ENCODE measurements around the gene HAVCR1.
"Not testable (repeated sequence)": the region's sequence is repeated elsewhere in the genome, so short reads cannot be mapped to it uniquely, and the experiment has no call there.

Gene HAVCR1

DNA sequence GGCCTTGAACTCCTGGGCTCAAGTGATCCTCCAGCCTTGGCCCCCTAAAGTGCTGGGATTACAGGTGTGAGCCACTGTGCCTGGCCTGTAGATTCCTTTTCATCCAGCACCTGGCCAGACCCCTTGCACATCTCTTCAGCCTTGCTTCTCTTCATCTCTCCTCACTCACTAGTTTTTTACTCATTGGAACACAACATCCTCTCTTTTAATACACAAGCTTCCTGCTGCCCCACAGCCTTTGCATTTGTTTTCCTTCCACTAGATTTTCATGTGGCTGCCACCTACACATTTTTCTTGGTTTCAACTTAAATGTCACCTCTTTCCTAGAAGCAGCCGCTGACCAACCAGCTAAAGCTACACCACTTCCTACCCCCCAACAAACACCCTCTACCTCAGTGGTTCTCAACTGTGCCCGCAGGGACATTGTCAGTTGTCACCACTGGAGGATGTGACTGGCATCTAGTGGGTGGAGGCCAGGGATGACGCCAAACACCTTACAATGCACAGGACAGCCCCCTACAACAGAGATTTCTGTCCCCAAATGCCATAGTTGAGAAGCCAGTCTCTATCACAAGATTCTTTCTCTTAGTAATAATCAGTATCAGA, 33.7 kb downstream of the HAVCR1 start:
- in situ Hi-C loops (cut with MboI; ENCODE audit: low sequenced_read_pairs, unreplicated experiment), result no loop called here
- DNase-seq (ENCODE audit: low spot score), result no peak
- TF ChIP-seq, protein P1, sequence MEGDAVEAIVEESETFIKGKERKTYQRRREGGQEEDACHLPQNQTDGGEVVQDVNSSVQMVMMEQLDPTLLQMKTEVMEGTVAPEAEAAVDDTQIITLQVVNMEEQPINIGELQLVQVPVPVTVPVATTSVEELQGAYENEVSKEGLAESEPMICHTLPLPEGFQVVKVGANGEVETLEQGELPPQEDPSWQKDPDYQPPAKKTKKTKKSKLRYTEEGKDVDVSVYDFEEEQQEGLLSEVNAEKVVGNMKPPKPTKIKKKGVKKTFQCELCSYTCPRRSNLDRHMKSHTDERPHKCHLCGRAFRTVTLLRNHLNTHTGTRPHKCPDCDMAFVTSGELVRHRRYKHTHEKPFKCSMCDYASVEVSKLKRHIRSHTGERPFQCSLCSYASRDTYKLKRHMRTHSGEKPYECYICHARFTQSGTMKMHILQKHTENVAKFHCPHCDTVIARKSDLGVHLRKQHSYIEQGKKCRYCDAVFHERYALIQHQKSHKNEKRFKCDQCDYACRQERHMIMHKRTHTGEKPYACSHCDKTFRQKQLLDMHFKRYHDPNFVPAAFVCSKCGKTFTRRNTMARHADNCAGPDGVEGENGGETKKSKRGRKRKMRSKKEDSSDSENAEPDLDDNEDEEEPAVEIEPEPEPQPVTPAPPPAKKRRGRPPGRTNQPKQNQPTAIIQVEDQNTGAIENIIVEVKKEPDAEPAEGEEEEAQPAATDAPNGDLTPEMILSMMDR (IDR thresholded peaks at IDR 0.05; ENCODE audit: borderline replicate concordance, control extremely low read depth, extremely low read depth, insufficient read depth, missing control alignments), result no peak

- in situ Hi-C loops (cut with MboI; ENCODE audit: low sequenced_read_pairs, unreplicated experiment), result loop anchor here (25.0 kb wide), 1 partner anchor 1087 kb away; no protein-coding TSS in a partner anchor
- DNase-seq (ENCODE audit: low spot score), result no peak
- TF ChIP-seq, protein P1 (IDR thresholded peaks at IDR 0.05; ENCODE audit: borderline replicate concordance, control extremely low read depth, extremely low read depth, insufficient read depth, missing control alignments), result no peak
Observed at GRCh38 chr5:157024208-157024959, 34.5 kb downstream of the HAVCR1 start.

GRCh38 chr5:157022024-157022423, 36.9 kb downstream of the HAVCR1 start:
- DNase-seq (ENCODE audit: low spot score), result no peak
- TF ChIP-seq, protein P1 (IDR thresholded peaks at IDR 0.05; ENCODE audit: borderline replicate concordance, control extremely low read depth, extremely low read depth, insufficient read depth, missing control alignments), result no peak
- in situ Hi-C loops (cut with MboI; ENCODE audit: low sequenced_read_pairs, unreplicated experiment), result loop anchor here (25.0 kb wide), 1 partner anchor 1085 kb away; no protein-coding TSS in a partner anchor

DNA sequence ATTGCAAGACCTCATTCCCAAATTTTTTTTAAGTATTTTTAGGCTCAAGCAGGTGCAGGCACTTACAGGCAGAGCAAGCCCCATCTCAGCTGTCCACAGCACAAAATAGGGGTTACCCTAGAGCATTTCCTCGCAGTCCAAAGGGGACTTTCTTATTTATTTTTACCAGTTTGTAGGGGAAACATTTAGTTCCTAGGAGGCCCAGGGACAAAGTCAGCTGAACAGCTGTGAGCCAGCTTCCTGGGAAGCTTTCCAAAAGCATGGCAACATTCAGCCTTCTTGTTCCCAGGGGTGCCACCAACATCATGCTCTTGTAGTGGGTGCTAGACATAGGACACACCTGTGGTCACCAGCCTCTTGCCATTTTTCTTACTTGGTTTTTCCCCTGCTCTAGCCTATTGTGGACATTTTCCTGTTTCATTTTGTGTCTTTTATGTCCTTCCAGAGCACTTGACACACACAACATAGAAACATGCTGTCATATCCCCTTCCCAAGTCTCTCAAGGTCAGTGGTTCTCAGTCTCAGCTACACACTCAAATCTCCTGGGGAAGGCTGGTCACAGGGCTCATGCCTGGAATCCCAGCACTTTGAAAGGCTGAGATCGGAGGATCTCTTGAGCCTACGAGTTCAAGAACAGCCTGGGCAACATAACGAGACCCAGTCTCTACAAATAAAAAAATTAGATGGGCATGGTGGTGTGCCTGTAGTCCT, 38.2 kb downstream of the HAVCR1 start:
- DNase-seq (ENCODE audit: low spot score), result no peak
- TF ChIP-seq, protein P1 (IDR thresholded peaks at IDR 0.05; ENCODE audit: borderline replicate concordance, control extremely low read depth, extremely low read depth, insufficient read depth, missing control alignments), result no peak
- in situ Hi-C loops (cut with MboI; ENCODE audit: low sequenced_read_pairs, unreplicated experiment), result loop anchor here (25.0 kb wide), 1 partner anchor 1083 kb away; no protein-coding TSS in a partner anchor

- TF ChIP-seq, protein P1 (IDR thresholded peaks at IDR 0.05; ENCODE audit: borderline replicate concordance, control extremely low read depth, extremely low read depth, insufficient read depth, missing control alignments), result no peak
- no peak for DNase-seq (ENCODE audit: low spot score)
- in situ Hi-C loops (cut with MboI; ENCODE audit: low sequenced_read_pairs, unreplicated experiment), result loop anchor here (25.0 kb wide), 1 partner anchor 1083 kb away; no protein-coding TSS in a partner anchor
Observed at GRCh38 chr5:157020002-157020401, 38.9 kb downstream of the HAVCR1 start.

- not testable (repeated sequence) for DNase-seq (ENCODE audit: low spot score)
- in situ Hi-C loops (cut with MboI; ENCODE audit: low sequenced_read_pairs, unreplicated experiment), result loop anchor here (25.0 kb wide), 1 partner anchor 1077 kb away; no protein-coding TSS in a partner anchor
Observed at GRCh38 chr5:157014143-157014542, 44.8 kb downstream of the HAVCR1 start.

Data from GM13976 (cell line).